IMR-90 (cell line): ENCODE data around the gene FN1. TPM values are rescaled to one million over a fixed set of nuclear protein-coding genes. Genes with fewer than 3 reads are reported as not detected.

ENCODE experiments used
- ATAC-seq: fragments of 200-7000 bp; cut with Tn5 transposase; 2 replicates; pipeline ENCODE4 v1.9.1; 2020; ENCODE audit warnings: low read depth, mild to moderate bottlenecking, moderate library complexity
- BruUV-seq: library from RNA; stranded (reverse); fragments of 400-500 nt; replicated peaks from 2 replicates; lab custom pipeline; 2021; lab: Mats Ljungman, UMichigan
- CTCF ChIA-PET: fragments of 300-600 bp; formaldehyde crosslinking; extraction: SDS; loops from one replicate; lab custom pipeline; 2021; ENCODE audit warnings: antibody characterized with exemption; lab: Yijun Ruan, JAX
- POLR2A ChIA-PET: fragments of 300-600 bp; sonication (Branson Sonifier 250); formaldehyde crosslinking; loops from one replicate; lab custom pipeline; 2022; ENCODE audit warnings: antibody characterized with exemption; ENCODE audit not compliant: unreplicated experiment; lab: Charles Lee
- DNase-seq: peaks from one replicate; pipeline ENCODE4 v3.0.0; 2013
- H2AFZ ChIP-seq: replicated peaks from 2 replicates; pipeline ENCODE3; 2013; ENCODE audit warnings: low read length, mild to moderate bottlenecking; ENCODE audit not compliant: poor library complexity
- H2AK5ac ChIP-seq: 2 replicates; pipeline ENCODE4 v1.6.1; 2013; ENCODE audit warnings: low read depth, low read length, inconsistent platforms
- H2AK9ac ChIP-seq: replicated peaks from 2 replicates; pipeline ENCODE3; 2013; ENCODE audit warnings: mild to moderate bottlenecking, low read depth, low read length, moderate library complexity; ENCODE audit not compliant: poor library complexity
- H2BK120ac ChIP-seq: 2 replicates; pipeline ENCODE4 v1.6.1; 2013; ENCODE audit warnings: low read depth, low read length, inconsistent platforms
- H2BK15ac ChIP-seq: 3 replicates; pipeline ENCODE4 v1.6.1; 2013; ENCODE audit warnings: low read depth, low read length, inconsistent platforms
- H2BK20ac ChIP-seq: 2 replicates; pipeline ENCODE4 v1.6.1; 2013; ENCODE audit warnings: low read depth, mild to moderate bottlenecking, inconsistent platforms, low read length, moderate library complexity
- H2BK5ac ChIP-seq: 2 replicates; pipeline ENCODE4 v1.6.1; 2013; ENCODE audit warnings: mild to moderate bottlenecking, low read depth, low read length, inconsistent platforms; ENCODE audit not compliant: poor library complexity, severe bottlenecking
- H3K14ac ChIP-seq: replicated peaks from 2 replicates; pipeline ENCODE4 v1.6.1; 2013; ENCODE audit warnings: low read depth, low read length, inconsistent platforms
- H3K18ac ChIP-seq: 2 replicates; pipeline ENCODE4 v1.6.1; 2013; ENCODE audit warnings: low read depth, low read length, control low read depth
- H3K23ac ChIP-seq: 2 replicates; pipeline ENCODE4 v1.6.1; 2013; ENCODE audit warnings: low read depth, low read length, inconsistent platforms
- H3K27ac ChIP-seq: 2 replicates; pipeline ENCODE4 v1.5.1; 2013; ENCODE audit warnings: mild to moderate bottlenecking, control low read depth, low read length; ENCODE audit not compliant: insufficient read depth
- H3K27me3 ChIP-seq: 2 replicates; pipeline ENCODE4 v1.6.1; 2013; ENCODE audit warnings: low read length; ENCODE audit not compliant: control insufficient read depth, insufficient read depth
- H3K36me3 ChIP-seq: 2 replicates; pipeline ENCODE4 v1.6.1; 2013; ENCODE audit warnings: low read length, mixed read lengths; ENCODE audit not compliant: control insufficient read depth, insufficient read depth
- H3K4ac ChIP-seq: 2 replicates; pipeline ENCODE4 v1.6.1; 2013; ENCODE audit warnings: low read depth, low read length, inconsistent platforms
- H3K4me1 ChIP-seq: 2 replicates; pipeline ENCODE4 v1.6.1; 2013; ENCODE audit warnings: low read length, mixed read lengths; ENCODE audit not compliant: control insufficient read depth, insufficient read depth
- H3K4me2 ChIP-seq: 2 replicates; pipeline ENCODE4 v1.6.1; 2013; ENCODE audit warnings: low read depth, mild to moderate bottlenecking, control low read depth, low read length, moderate library complexity
- H3K4me3 ChIP-seq: 2 replicates; pipeline ENCODE4 v1.5.1; 2013; ENCODE audit warnings: low read depth, mild to moderate bottlenecking, control low read depth, low read length, moderate library complexity; ENCODE audit not compliant: insufficient read depth
- H3K56ac ChIP-seq: 2 replicates; pipeline ENCODE4 v1.6.1; 2013; ENCODE audit warnings: low read length, inconsistent platforms; ENCODE audit not compliant: insufficient read depth; ENCODE audit errors: extremely low read depth
- H3K79me1 ChIP-seq, 2 experiments: 2 replicates each; pipeline ENCODE4 v1.6.1; 2013; ENCODE audit warnings: low read length in 2 of 2, inconsistent platforms in 1 of 2, low read depth in 1 of 2
- H3K9ac ChIP-seq: 2 replicates; pipeline ENCODE4 v1.6.1; 2013; ENCODE audit warnings: low read depth, low read length, control low read depth
- H3K9me1 ChIP-seq: 2 replicates; pipeline ENCODE4 v1.6.1; 2013; ENCODE audit warnings: low read length, inconsistent platforms; ENCODE audit not compliant: insufficient read depth
- H3K9me3 ChIP-seq: 2 replicates; pipeline ENCODE4 v1.6.1; 2013; ENCODE audit warnings: low read length; ENCODE audit not compliant: control insufficient read depth, insufficient read depth
- H4K20me1 ChIP-seq: 2 replicates; pipeline ENCODE4 v1.6.1; 2013; ENCODE audit warnings: low read length, inconsistent platforms; ENCODE audit not compliant: insufficient read depth
- H4K5ac ChIP-seq: 2 replicates; pipeline ENCODE4 v1.6.1; 2013; ENCODE audit warnings: mild to moderate bottlenecking, low read depth, low read length, control low read depth
- H4K8ac ChIP-seq, 2 experiments: 2 replicates each; pipeline ENCODE4 v1.6.1; 2013; ENCODE audit warnings: low read depth in 2 of 2, low read length in 2 of 2, control low read depth in 1 of 2, inconsistent platforms in 1 of 2
- H4K91ac ChIP-seq: 2 replicates; pipeline ENCODE4 v1.6.1; 2013; ENCODE audit warnings: low read depth, low read length, inconsistent platforms; ENCODE audit not compliant: insufficient read depth
- BHLHE40 ChIP-seq: fragments of 150-350 bp; IDR thresholded peaks from 2 replicates; pipeline ENCODE4 v1.6.1; 2016; ENCODE audit warnings: mild to moderate bottlenecking, low read depth, low read length
- CHD1 ChIP-seq: IDR thresholded peaks from 2 replicates; pipeline ENCODE4 v1.6.1; 2012; ENCODE audit warnings: low read depth, low read length, improper control_type of control experiment
- CTCF ChIP-seq: conservative IDR thresholded peaks from 2 replicates; pipeline ENCODE4 v1.5.1; 2012; ENCODE audit warnings: mild to moderate bottlenecking, low read depth, low read length, improper control_type of control experiment
- FOS ChIP-seq: fragments of 150-350 bp; IDR thresholded peaks from 2 replicates; pipeline ENCODE4 v1.6.1; 2016; ENCODE audit warnings: low read depth, low read length
- MAFK ChIP-seq: IDR thresholded peaks from 2 replicates; pipeline ENCODE4 v1.6.1; 2012; ENCODE audit warnings: low read depth, low read length, improper control_type of control experiment
- MAZ ChIP-seq: IDR thresholded peaks from 2 replicates; pipeline ENCODE4 v1.6.1; 2012; ENCODE audit warnings: low read depth, mild to moderate bottlenecking, low read length, improper control_type of control experiment, moderate library complexity, borderline replicate concordance
- MXI1 ChIP-seq: IDR thresholded peaks from 2 replicates; pipeline ENCODE4 v1.6.1; 2012; ENCODE audit warnings: low read depth, mild to moderate bottlenecking, low read length, moderate library complexity, borderline replicate concordance
- NFE2L2 ChIP-seq: fragments of 150-350 bp; IDR thresholded peaks from 2 replicates; pipeline ENCODE4 v1.6.1; 2016; ENCODE audit warnings: low read depth, mild to moderate bottlenecking, low read length
- POLR2A ChIP-seq: IDR thresholded peaks from 2 replicates; pipeline ENCODE4 v1.6.1; 2012; ENCODE audit warnings: mild to moderate bottlenecking, low read depth, low read length
- RAD21 ChIP-seq: IDR thresholded peaks from 2 replicates; pipeline ENCODE4 v1.6.1; 2012; ENCODE audit warnings: low read length, improper control_type of control experiment
- RCOR1 ChIP-seq: IDR thresholded peaks from 2 replicates; pipeline ENCODE4 v1.6.1; 2012; ENCODE audit warnings: mild to moderate bottlenecking, low read length, improper control_type of control experiment; ENCODE audit not compliant: insufficient replicate concordance
- RFX5 ChIP-seq: IDR thresholded peaks from 2 replicates; pipeline ENCODE4 v1.8.0; 2012; ENCODE audit warnings: low read depth, mild to moderate bottlenecking, low read length, moderate library complexity
- WGBS, 2 experiments: methylation state at CpG; one replicate each; pipeline versions ENCODE4 v1.1.5 to v1.1.7; 2013; ENCODE audit warnings: missing lambda C conversion rate in 2 of 2; ENCODE audit not compliant: insufficient read length in 1 of 2; ENCODE audit errors: extremely low coverage in 2 of 2; 5-methylcytosine and 5-hydroxymethylcytosine counted together
- dilution Hi-C: fragments of 300-500 bp; cut with HindIII; formaldehyde crosslinking; loops from one replicate; pipeline ENCODE4 v1.14.3; 2018; ENCODE audit warnings: low sequenced_read_pairs; ENCODE audit not compliant: unreplicated experiment
- in situ Hi-C: fragments of 300-500 bp; cut with MboI; formaldehyde crosslinking; loops from 3 replicates; pipeline ENCODE4 v1.14.3; 2019; ENCODE audit warnings: low sequenced_read_pairs, inconsistent platforms, mixed read lengths
- intact Hi-C: fragments of 100-400 bp; cut with micrococcal nuclease; formaldehyde crosslinking; loops from 2 replicates; pipeline ENCODE4 v1.10.0; 2022
- polyA plus RNA-seq, 3 experiments: library from polyadenylated mRNA; depleted of rRNA; stranded (reverse); fragments of >200 nt; gene quantifications; 2 replicates each; pipeline ENCODE4 v1.2.3, GENCODE V29; 2012; ENCODE audit warnings: low replicate concordance in 1 of 3
- total RNA-seq: library from RNA; depleted of rRNA; stranded (reverse); fragments of >200 nt; gene quantifications from 2 replicates; pipeline ENCODE4 v1.2.3, GENCODE V29; 2012
- TF ChIP-seq, protein P1 (sequence below): fragments of 150-350 bp; IDR thresholded peaks from 2 replicates; pipeline ENCODE4 v1.6.1; 2016; ENCODE audit warnings: low read depth, mild to moderate bottlenecking, low read length, moderate library complexity, borderline replicate concordance
- TF ChIP-seq, protein P2 (sequence below): fragments of 150-350 bp; IDR thresholded peaks from 2 replicates; pipeline ENCODE4 v1.6.1; 2017; ENCODE audit warnings: mild to moderate bottlenecking, antibody characterized with exemption, low read length, low read depth

Gene FN1
- total and polyA plus RNA-seq, 2 of the 4 experiments (the other 2 are of a cell fraction): 8,243 to 13,004 TPM

- H3K27ac ChIP-seq: peak overlapping the region; percentile 2; the same call in 1 of the 2 replicates
- CTCF ChIA-PET: no interaction called here
- H3K23ac ChIP-seq: peak overlapping the region; percentile 62; the same call in 1 of the 2 replicates
- no peaks in the 10 kb centered on the region for H3K9me3 ChIP-seq
- H2BK20ac ChIP-seq: no peak overlapping the region; the same call in 1 of the 2 replicates
- peak overlapping the region; percentile 75 for H4K91ac ChIP-seq
- in situ Hi-C loops (no loop called here), intact Hi-C loops (no loop called here), dilution Hi-C loops (no loop called here)
- peaks cover 9% of the 10 kb centered on the region for H4K20me1 ChIP-seq
- DNase-seq: peak; percentile 57
- peak overlapping the region; percentile 34 for H3K18ac ChIP-seq
- 95% methylated on average over 7 of the region's 18 CpGs; no CpG with 5 or more reads in 1 of the 2 experiments for WGBS, 2 experiments
- no peak overlapping the region for H3K9ac ChIP-seq
- no peak overlapping the region for H3K56ac ChIP-seq
- peak overlapping the region; percentile 79; the same call in 1 of the 3 replicates for H2BK15ac ChIP-seq
- H3K27me3 ChIP-seq: no peaks in the 10 kb centered on the region
- H3K14ac ChIP-seq: peak overlapping the region; percentile 88
- H2BK120ac ChIP-seq: peak overlapping the region; percentile 77
- H3K4me1 ChIP-seq: peaks cover 16% of the 10 kb centered on the region
- peaks cover 70% of the 10 kb centered on the region for H3K36me3 ChIP-seq
- peak overlapping the region; percentile 68 to 69; a peak in 3 of 4 replicates for H4K8ac ChIP-seq
- peaks cover 18% of the 10 kb centered on the region for H3K9me1 ChIP-seq
- H2BK5ac ChIP-seq: peak overlapping the region; percentile 83
- H3K4ac ChIP-seq: peak overlapping the region; percentile 90
- H3K79me1 ChIP-seq: peaks cover 32 to 57% of the 10 kb centered on the region in 2 experiments
- no peak for ATAC-seq
- peak overlapping the region; percentile 56 for H2AK5ac ChIP-seq
- H3K4me2 ChIP-seq: no peak overlapping the region
- H2AFZ ChIP-seq: no peak overlapping the region
- H3K4me3 ChIP-seq: no peak overlapping the region
- H4K5ac ChIP-seq: peak overlapping the region; percentile 12; the same call in 1 of the 2 replicates
- H2AK9ac ChIP-seq: no peak overlapping the region
- BruUV-seq: no TSS peak
- POLR2A ChIA-PET: no interaction called here
- no peak for TF ChIP-seq RFX5
- TF ChIP-seq POLR2A: no peak; the same call in 1 of the 2 replicates
- no peak for TF ChIP-seq MAZ
- no peak for TF ChIP-seq RAD21
- no peak for TF ChIP-seq NFE2L2
- no peak for TF ChIP-seq BHLHE40
- TF ChIP-seq MAFK: no peak
- TF ChIP-seq FOS: no peak
- TF ChIP-seq, protein P1, sequence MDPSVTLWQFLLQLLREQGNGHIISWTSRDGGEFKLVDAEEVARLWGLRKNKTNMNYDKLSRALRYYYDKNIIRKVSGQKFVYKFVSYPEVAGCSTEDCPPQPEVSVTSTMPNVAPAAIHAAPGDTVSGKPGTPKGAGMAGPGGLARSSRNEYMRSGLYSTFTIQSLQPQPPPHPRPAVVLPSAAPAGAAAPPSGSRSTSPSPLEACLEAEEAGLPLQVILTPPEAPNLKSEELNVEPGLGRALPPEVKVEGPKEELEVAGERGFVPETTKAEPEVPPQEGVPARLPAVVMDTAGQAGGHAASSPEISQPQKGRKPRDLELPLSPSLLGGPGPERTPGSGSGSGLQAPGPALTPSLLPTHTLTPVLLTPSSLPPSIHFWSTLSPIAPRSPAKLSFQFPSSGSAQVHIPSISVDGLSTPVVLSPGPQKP: no peak
- TF ChIP-seq MXI1: no peak
- TF ChIP-seq CTCF: no peak
- TF ChIP-seq, protein P2, sequence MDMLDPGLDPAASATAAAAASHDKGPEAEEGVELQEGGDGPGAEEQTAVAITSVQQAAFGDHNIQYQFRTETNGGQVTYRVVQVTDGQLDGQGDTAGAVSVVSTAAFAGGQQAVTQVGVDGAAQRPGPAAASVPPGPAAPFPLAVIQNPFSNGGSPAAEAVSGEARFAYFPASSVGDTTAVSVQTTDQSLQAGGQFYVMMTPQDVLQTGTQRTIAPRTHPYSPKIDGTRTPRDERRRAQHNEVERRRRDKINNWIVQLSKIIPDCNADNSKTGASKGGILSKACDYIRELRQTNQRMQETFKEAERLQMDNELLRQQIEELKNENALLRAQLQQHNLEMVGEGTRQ: no peak
- no peak for TF ChIP-seq CHD1
- no peak for TF ChIP-seq RCOR1
Measured at GRCh38 chr2:215409331-215410127, 26.3 kb downstream of the FN1 start.
